Left colon (tissue), 2 donors: ENCODE data around the gene KCND3. TPM values are rescaled to one million over a fixed set of nuclear protein-coding genes. Genes with fewer than 3 reads are reported as not detected.
"Not testable (repeated sequence)": the region's sequence is repeated elsewhere in the genome, so short reads cannot be mapped to it uniquely, and the experiment has no call there.

Experiments used
- ATAC-seq: fragments of 200-7000 bp; cut with Tn5 transposase; one replicate; pipeline ENCODE4 v1.9.1; 2020; ENCODE audit warnings: mild to moderate bottlenecking, moderate library complexity
- DNase-seq, 2 donors: peaks; one replicate each; pipeline ENCODE4 v3.0.0-alpha.2; 2020
- intact Hi-C, 2 donors: fragments of 100-400 bp; cut with DNase I in 1 of 2; cut with micrococcal nuclease in 1 of 2; formaldehyde crosslinking; loops; one replicate each; pipeline versions ENCODE4 v1.11.2 to v1.14.0; 2022; cut with DNase I, micrococcal nuclease
- total RNA-seq, 2 donors: library from RNA; stranded (reverse); fragmentation: NEBNext Ultra II Directional; extraction: Animal tissue kit (Norgen Biotek cat#: 25700); gene quantifications; one replicate each; pipeline ENCODE4 v1.2.1, GENCODE V29; 2021
- donor health status: DM: no; HTN: no; CAD: no.
- donor health status: DM: yes; HTN: yes; CAD: no.

Gene KCND3
- total RNA-seq, 2 donors from 2014 or later, result 1.0 to 3.0 TPM

DNA sequence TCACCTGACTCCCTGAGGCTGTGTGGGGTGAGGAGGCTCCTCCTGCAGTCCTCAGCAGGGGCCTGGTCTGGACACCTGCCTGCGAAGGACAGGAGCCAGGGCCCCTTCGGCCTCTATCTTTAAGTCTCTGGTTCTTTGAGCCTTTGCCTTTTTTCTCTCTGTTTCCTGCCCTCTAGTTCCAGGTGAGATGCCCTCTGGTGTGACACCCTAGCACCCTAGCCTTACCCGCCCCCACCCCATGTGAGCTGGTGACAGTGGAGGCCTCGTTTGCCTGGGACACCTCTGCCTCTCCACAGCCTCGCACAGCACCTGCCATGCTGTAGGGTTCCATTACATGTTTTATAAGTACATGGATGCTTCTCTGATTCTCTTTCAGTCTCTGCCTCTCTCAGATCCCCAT lies 186.5 kb downstream of the KCND3 start:
- DNase-seq, result no peak
- intact Hi-C loops, result no loop called here
- ATAC-seq, result no peak

DNA sequence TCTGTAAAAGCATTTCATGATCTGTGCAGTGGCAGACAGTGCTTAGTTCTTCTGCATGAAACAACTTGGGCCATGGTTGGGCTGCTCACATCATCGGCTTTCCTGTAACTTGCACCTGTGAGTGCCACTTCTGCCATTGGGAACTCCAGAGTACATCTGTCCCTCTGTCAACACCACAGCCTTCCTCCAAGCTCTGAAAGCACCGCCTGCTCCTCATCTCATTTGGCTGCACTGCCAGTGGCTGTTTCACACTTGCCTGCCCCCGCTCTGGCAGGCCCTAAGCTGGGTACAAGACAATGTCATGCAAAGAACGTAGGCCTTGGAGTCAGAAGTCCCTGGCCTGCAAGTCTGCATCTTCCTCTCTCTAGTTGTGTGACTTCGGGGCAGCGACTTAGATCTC lies 187.4 kb downstream of the KCND3 start:
- ATAC-seq, result no peak
- no peak for DNase-seq
- intact Hi-C loops, result no loop called here

DNA sequence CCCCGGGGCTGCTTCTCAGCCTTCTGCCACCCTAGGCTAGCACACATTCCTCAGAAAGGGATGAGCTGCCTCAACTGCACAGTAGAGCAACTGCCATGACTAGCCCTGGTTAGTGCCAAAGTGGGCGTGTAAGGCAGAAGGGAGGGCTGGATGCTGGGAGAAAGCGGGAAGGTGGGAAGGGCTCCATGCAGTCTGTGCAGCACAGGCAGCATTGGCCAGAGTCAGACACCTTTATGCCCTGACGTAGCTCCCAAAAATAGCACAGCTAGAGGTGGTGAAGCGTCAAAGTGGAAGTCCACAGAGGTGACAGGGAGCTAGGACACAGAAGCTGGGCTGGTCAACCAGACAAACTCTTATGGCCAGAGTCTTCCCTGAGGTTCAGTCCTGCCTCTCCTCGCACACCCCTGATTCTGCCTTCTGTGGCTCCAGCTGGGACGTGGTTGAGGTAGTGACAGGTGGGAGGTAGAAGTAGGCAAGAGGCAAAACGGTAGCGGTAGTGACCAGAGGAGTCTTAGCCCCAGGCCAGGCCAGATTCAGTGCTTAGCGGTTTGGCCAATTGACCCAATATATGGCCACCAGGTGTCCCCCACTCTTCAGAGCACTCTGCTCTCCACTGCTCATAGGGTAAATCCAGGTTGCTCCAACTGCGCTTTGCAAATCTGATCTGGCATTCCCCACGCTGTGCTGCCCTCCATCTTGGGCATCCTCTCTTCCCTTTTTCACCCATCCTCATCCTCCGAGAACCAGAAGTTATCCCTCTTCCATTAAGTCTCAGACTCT lies 188.2 kb downstream of the KCND3 start:
- intact Hi-C loops, result no loop called here
- DNase-seq, result no peak
- ATAC-seq, result no peak

GRCh38 chr1:111799722-111800121 lies 189.7 kb downstream of the KCND3 start:
- DNase-seq, ATAC-seq, intact Hi-C loops: not testable (repeated sequence)

DNA sequence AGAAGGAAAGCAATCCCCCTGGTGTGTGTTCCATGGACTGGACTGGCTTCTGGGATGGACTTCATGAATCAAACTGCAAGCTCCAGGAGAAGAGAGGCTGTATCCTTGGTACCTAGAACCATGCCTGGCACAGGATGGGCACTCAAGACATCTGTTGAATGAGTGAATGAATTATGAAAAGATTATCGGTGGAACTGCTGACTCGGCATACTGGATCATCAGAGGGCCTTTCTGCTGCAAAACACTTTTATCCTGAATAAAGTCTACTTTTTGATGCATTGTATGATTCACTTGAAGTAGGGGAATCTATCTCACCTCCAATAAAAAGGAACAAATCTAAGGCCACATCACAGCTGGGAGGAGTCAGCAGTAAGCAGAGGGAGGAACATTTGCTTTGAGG lies 190.9 kb downstream of the KCND3 start:
- ATAC-seq, result no peak
- no peak for DNase-seq
- intact Hi-C loops, result no loop called here

GRCh38 chr1:111795401-111795800 lies 194.1 kb downstream of the KCND3 start:
- DNase-seq (no peak), ATAC-seq (no peak)
- intact Hi-C loops, result no loop called here

GRCh38 chr1:111793923-111794322 lies 195.5 kb downstream of the KCND3 start:
- intact Hi-C loops, result no loop called here
- ATAC-seq, result no peak

GRCh38 chr1:111792249-111792648 lies 197.2 kb downstream of the KCND3 start:
- DNase-seq (no peak), ATAC-seq (no peak)
- intact Hi-C loops, result no loop called here

More at GRCh38 chr1:111793923-111794322, 195.5 kb downstream of the KCND3 start:
- DNase-seq, result no peak

- DNase-seq, result no peak
- no peak for ATAC-seq
- intact Hi-C loops, result no loop called here
Measured at GRCh38 chr1:111791776-111792175, 197.7 kb downstream of the KCND3 start.

GRCh38 chr1:111789666-111790316 lies 199.7 kb downstream of the KCND3 start:
- ATAC-seq (no peak), DNase-seq (no peak)
- intact Hi-C loops, result no loop called here

GRCh38 chr1:111789142-111789541 lies 200.3 kb downstream of the KCND3 start:
- ATAC-seq, result no peak
- intact Hi-C loops, result no loop called here
- no peak for DNase-seq

- intact Hi-C loops, result no loop called here
- DNase-seq, result no peak
- no peak for ATAC-seq
Measured at GRCh38 chr1:111786669-111787207, 202.7 kb downstream of the KCND3 start.

DNA sequence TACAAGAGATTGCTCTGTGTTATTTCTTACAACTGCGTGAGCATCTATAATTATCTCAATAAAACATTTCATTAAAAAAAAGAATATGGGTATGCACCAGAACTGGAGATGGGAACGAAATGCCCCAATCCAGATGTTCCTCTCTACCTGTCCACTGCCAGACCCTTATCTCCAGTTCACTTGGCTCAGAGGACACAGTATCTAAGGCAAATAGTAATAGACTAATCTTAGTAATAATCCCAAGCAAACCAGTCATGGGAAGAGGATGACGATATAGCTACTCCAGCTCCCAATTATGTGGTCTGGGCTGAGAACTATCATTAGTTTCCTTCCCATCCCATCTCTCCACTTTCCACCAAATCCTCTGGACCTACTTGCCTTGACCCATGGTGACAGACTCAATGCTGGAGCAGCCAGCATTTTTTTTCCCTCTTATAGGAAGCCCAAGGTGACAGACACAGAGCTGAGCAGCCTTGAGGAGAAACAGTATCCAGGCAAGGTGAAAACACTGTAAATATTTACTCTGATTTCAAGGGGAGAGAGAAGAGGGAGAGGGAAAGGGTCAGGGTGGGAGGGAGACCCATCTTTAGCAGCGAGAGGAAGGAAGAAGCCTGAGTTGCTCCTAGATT lies 205.1 kb downstream of the KCND3 start:
- no peak for DNase-seq
- intact Hi-C loops, result no loop called here
- ATAC-seq, result no peak

DNA sequence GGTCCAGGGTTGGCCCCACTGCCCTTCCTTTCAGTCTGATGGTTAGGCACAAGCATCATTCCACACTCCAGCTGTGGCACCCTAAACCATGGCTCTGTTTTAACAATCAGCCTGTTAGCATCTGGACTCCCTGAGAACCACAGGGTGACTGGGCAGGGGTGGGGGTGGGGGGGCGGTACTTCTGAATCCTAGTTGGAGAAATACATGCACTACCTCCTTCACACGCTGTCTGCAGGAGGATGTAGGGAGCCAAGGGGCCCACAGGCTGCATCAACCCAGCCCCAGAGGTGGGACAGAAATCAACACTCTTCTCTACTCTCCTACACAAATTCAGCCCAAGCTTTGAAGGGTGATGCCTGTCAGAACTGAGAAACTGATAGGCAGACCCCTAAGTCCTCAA lies 209.9 kb downstream of the KCND3 start:
- intact Hi-C loops, result no loop called here
- ATAC-seq (no peak), DNase-seq (no peak)

DNA sequence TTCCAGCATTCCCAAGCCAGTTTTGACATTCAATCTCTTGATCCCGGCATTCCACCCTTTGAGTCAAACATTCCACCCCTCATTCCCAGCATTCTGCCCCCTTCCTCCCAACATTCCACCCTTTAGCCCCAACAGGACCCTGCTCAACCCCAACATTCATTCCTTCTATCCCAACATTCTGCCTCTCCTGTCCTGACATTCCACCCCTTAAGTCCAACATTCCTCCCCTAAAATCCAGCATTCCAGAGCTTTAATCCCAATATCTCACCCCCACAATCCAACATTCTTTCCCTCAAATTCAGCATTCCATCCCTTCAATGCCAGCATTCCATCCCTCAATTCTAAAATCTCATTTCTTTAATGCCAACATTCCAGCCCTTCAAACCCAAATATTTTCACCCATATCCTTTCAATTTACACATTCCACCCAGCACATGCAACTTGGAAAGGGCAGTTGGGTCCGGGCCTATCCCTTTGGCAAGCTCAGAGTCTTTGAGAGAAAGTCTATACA lies 210.9 kb downstream of the KCND3 start:
- ATAC-seq, result no peak
- intact Hi-C loops, result no loop called here
- DNase-seq, result no peak

GRCh38 chr1:111778066-111778465 lies 211.4 kb downstream of the KCND3 start:
- intact Hi-C loops, result no loop called here
- DNase-seq, result no peak
- no peak for ATAC-seq

DNA sequence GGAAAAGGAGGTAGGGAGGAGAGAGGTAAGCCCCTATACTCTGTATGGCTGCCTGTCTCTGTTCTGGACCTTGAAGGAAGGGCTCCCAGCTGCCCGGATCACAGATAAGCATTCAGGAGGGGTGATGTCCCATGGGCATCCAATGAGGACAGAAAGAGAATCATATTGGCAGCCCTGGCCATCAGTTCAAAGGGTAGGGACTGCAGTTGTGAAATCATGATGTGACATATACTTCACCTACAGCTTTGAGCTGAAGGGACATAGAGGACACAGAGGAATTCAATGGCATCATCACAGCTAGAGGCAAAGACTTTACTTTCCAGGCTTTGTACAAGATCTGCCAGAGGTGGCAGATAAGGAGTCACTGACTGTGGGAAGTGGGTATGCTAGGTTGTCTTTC lies 212.2 kb downstream of the KCND3 start:
- no peak for DNase-seq
- ATAC-seq, result no peak
- intact Hi-C loops, result no loop called here

- no peak for ATAC-seq
- intact Hi-C loops, result no loop called here
- DNase-seq, result no peak
Measured at GRCh38 chr1:111776861-111777260, 212.6 kb downstream of the KCND3 start.

DNA sequence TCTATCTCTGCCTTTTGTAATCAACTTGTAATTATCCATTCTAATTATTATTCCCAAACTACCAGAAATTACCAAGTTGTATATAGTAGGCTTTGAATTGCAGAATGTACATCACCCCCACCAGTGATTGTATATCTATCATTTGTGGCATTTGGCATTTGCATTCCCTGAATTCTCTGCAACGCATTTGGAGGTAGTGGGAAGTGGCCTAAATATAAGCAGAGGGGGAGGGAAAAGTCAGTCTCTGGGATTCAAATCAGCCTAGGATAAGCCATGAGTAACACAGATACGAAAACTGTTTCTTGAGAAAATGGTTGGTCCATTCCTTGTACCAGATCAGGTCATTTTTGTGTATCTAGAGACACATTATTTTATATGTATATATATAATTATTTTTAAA lies 213.1 kb downstream of the KCND3 start:
- ATAC-seq (no peak), DNase-seq (no peak)
- intact Hi-C loops, result no loop called here

DNA sequence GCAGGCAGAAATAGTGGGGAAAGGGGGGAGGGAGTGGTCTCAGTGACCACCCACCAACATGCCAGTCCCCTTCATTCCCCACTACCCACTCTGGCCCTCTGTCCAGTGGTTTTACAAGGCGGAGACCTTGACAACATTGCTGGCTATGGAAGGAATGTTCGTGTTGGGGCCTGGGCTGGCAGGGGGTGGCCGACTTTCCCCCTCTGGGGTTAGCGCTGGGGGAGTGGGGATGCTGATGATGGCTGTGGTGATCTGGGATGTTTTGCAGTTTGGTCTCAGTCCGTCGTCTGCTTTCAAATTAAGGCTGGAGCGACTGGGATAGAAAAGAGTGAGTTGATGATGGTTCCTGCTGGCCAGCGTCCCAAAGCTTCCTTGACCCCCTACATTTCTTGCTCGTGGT lies 213.5 kb downstream of the KCND3 start:
- no peak for ATAC-seq

More for the DNA sequence above, 213.5 kb downstream of the KCND3 start:
- intact Hi-C loops, result no loop called here
- no peak for DNase-seq
